HG03575 (cell line): ENCODE data around the gene GMPPA.

Experiments
- ATAC-seq: cut with Tn5 transposase; IDR thresholded peaks from one replicate; pipeline ENCODE4 v1.9.1; 2021; ENCODE audit not compliant: unreplicated experiment, insufficient number of reproducible peaks, low FRiP score; ENCODE audit errors: extremely low read depth

GMPPA gene

DNA sequence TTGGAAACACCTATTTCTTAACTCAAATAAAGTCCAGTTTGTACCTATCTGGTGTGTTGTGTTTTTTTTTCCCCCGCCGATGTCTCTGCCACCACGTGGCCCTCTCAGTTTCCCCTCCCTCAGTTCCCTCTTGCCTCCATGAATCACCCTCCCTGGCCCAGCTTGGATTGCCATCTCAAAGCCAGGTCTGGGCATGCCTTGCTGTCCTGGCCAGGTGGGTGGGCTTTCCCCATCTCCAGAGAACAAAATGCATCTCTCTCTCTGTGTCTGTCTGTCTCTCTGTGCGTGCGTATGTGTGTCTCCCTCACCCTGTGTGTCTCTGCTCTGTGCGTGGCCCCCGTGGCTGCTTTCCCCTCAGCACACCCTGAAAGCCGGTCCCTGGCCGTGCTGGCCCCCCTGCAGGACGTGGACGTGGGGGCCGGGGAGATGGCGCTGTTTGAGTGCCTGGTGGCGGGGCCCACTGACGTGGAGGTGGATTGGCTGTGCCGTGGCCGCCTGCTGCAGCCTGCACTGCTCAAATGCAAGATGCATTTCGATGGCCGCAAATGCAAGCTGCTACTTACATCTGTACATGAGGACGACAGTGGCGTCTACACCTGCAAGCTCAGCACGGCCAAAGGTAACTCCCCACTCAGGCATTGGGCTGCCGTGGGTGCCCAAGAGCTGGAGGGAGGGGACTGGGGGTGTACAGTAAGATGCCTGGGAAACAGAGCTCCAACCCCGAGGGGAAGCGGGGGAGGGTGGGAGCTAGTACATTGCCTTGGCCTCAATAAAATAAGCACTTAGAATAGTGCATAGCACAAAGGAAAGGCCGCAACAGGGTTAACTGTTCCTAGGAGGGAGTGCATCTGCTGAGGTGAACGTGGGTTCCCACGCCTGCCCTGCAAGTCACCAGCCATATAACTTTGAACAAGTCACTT lies 31.6 kb upstream of the GMPPA start:
- ATAC-seq, result no peak

- ATAC-seq, result no peak
These were observed 31.0 kb upstream of the GMPPA start for GRCh38 chr2:219467736-219468075.

DNA sequence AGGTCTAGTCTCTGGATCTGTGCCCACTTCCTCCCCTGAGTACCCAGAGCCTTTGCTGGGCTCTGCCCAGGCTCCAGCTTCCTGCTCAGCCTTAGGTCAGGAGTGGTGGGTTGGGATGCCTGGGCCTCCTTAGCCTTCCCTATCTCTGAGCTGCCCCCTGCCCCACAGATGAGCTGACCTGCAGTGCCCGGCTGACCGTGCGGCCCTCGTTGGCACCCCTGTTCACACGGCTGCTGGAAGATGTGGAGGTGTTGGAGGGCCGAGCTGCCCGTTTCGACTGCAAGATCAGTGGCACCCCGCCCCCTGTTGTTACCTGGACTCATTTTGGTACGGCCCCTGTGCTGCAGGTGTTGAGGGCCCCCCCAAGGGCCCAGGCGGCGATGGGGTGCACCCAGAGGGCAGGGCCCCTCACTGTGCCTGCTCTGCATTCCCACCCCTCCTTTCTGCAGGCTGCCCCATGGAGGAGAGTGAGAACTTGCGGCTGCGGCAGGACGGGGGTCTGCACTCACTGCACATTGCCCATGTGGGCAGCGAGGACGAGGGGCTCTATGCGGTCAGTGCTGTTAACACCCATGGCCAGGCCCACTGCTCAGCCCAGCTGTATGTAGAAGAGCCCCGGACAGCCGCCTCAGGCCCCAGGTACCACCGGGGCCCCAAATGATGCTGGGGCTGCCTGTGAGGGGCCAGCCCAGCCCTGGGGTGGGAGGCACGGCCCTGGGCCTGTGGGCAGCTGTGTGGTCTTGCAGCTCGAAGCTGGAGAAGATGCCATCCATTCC lies 30.1 kb upstream of the GMPPA start:
- no peak for ATAC-seq

GRCh38 chr2:219469186-219469724 lies 29.4 kb upstream of the GMPPA start:
- ATAC-seq, result no peak

- ATAC-seq, result no peak
These were observed 28.3 kb upstream of the GMPPA start for GRCh38 chr2:219470429-219470828.

GRCh38 chr2:219471476-219472371 lies 27.0 kb upstream of the GMPPA start:
- ATAC-seq, result no peak

- no peak for ATAC-seq
These were observed 26.0 kb upstream of the GMPPA start for GRCh38 chr2:219472629-219473187.

DNA sequence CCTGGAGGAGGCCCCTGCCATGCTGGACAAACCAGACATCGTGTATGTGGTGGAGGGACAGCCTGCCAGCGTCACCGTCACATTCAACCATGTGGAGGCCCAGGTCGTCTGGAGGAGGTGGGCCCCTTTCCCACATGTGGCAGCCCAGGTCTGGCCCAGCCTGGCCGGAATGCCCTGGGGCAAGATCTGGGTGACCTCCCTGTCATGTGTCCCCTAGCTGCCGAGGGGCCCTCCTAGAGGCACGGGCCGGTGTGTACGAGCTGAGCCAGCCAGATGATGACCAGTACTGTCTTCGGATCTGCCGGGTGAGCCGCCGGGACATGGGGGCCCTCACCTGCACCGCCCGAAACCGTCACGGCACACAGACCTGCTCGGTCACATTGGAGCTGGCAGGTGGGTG lies 25.2 kb upstream of the GMPPA start:
- no peak for ATAC-seq

DNA sequence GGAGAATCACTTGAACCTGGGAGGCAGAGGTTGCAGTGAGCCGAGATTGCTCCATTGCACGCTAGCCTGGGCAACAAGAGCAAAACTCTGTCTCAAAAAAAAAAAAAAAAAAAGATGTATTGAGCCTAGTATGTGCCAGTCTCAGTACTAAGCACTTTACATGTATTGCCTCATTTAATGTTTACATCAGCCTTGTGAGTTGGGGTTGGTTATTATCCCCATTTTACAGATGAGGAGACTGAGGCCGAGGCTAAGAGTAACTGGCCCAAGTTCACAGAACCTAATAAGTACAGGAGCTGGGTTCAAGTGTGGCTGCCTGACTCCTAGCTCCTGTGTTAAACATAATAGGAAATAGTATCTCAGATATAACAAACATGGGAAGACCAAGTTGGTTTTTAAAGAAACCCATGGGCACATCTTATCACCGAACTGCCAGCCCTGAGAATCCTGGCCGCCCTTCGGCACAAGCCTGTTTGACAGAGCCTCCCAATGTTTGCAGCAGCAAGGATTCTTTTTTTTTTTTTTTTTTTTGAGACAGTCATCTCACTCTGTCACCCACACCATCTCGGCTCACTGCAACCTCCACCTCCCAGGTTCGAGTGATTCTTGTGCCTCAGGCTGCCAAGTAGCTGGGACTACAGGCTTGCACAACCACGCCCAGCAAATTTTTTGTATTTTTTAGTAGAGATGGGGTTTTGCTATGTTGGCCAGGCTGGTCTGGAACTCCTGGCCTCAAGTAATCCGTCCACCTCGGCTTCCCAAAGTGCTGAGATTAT lies 24.2 kb upstream of the GMPPA start:
- ATAC-seq, result no peak

DNA sequence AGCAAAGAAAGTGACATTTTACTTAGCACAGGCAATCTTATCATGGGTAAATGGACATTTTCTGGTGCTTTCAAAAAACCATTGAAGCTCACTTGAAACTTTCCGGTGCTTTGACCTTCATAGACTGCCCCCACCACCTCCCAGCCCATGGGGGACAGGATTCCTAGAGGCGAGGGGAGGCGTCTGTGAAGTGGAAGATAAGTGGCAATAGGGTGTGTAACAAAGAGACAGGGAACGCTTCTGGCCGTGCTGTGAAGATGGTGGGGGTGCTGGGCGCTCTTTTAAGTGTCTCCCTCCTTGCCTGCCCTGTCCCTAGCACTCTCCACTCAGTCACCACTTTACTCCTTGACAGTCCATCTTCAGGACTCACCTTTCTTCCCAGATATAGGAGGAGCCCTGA lies 23.4 kb upstream of the GMPPA start:
- ATAC-seq, result no peak

GRCh38 chr2:219475697-219476651 lies 22.7 kb upstream of the GMPPA start:
- no peak for ATAC-seq

- no peak for ATAC-seq
These were observed 22.0 kb upstream of the GMPPA start for GRCh38 chr2:219476652-219477151.

DNA sequence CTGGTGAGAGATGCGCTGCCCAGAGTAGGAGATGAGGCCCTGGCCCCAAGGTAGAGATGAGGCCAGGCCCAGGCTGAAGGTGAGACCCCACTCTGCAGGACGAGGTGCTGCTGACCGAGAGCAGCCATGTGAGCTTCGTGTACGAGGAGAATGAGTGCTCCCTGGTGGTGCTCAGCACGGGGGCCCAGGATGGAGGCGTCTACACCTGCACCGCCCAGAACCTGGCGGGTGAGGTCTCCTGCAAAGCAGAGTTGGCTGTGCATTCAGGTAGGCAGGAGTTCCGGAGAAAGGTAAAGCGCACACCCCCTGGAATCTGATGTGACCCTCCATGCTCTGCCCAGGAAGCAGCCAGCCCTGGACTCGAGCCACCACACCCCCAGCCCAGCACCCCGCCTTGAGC lies 21.5 kb upstream of the GMPPA start:
- ATAC-seq, result no peak

- ATAC-seq, result no peak
These were observed 20.9 kb upstream of the GMPPA start for GRCh38 chr2:219477815-219478214.

GRCh38 chr2:219478916-219479315 lies 19.8 kb upstream of the GMPPA start:
- no peak for ATAC-seq

DNA sequence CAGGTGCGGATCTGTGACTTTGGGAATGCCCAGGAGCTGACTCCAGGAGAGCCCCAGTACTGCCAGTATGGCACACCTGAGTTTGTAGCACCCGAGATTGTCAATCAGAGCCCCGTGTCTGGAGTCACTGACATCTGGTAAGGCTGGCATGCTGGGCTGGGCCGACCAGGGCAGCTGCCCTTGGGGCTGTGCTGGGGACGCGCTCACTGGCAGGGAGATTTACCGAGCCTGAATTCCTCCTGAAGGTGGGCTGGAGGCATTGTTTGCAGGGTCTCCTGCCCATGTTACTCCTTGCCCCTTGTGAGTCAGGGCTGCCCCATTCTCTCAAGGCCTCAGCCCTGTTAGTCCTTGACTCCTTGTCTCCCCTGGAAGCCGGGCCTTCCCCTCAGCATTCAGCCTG lies 18.7 kb upstream of the GMPPA start:
- ATAC-seq, result no peak
